Retinal pigment epithelial cell (primary cell): ENCODE measurements around the gene VIT.
A peak's percentile ranks its signal among the peaks of the same experiment; 100 is the strongest.
"Not testable (repeated sequence)": the region's sequence is repeated elsewhere in the genome, so short reads cannot be mapped to it uniquely, and the experiment has no call there.

ENCODE experiments used
- DNase-seq: peaks from one replicate; pipeline ENCODE4 v3.0.0-alpha.2; 2010; ENCODE audit warnings: low read depth
- H3K4me3 ChIP-seq: 2 replicates; pipeline ENCODE4 v1.5.1; 2011; ENCODE audit warnings: mild to moderate bottlenecking, low read length, control low read depth, moderate library complexity
- CTCF ChIP-seq: conservative IDR thresholded peaks from 2 replicates; pipeline ENCODE4 v1.5.1; 2011; ENCODE audit warnings: low read depth, low read length, control low read depth, inconsistent platforms

Gene VIT

GRCh38 chr2:36812196-36812595 lies 115.7 kb downstream of the VIT start:
- H3K4me3 ChIP-seq, result no peak overlapping the region
- peak; percentile 43 for TF ChIP-seq CTCF
- DNase-seq, result no peak

GRCh38 chr2:36818542-36818941 lies 122.0 kb downstream of the VIT start:
- DNase-seq, result no peak
- no peak for TF ChIP-seq CTCF
- no peak overlapping the region for H3K4me3 ChIP-seq

- TF ChIP-seq CTCF, result no peak
- H3K4me3 ChIP-seq, result no peak overlapping the region
- DNase-seq, result no peak
Observed at GRCh38 chr2:36819095-36819711, 122.7 kb downstream of the VIT start.

DNA sequence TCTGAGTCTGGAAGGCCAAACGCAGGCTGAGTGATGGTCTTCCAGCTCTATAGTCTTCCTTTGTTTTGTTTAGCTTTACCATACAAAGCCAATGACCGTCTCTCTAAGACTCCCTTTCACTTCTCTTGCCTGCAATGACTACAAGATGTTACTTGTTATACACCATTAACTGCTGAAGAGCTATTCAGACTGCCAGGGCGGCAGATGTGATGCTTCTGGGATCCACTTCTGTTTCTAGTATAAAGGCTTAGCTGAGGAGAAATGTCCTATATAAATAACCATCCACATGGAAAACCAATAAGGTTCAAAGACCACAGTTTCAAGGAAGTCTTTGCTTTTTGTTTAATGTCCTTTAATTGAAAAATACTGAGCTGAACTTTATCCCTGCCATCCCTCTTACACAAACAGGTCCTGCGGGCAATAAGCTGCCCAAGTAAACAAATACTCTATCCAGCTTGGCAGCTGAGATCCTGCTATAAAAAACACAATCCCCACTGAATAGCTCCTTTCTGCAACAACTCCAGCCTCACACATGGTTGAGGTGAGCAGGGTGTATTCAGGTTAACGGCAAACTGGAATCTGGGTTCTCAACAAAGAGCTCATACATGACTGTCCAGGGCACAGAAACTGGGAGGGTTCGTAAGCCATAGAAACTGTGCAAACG lies 124.6 kb downstream of the VIT start:
- no peak overlapping the region for H3K4me3 ChIP-seq
- no peak for TF ChIP-seq CTCF
- no peak for DNase-seq

DNA sequence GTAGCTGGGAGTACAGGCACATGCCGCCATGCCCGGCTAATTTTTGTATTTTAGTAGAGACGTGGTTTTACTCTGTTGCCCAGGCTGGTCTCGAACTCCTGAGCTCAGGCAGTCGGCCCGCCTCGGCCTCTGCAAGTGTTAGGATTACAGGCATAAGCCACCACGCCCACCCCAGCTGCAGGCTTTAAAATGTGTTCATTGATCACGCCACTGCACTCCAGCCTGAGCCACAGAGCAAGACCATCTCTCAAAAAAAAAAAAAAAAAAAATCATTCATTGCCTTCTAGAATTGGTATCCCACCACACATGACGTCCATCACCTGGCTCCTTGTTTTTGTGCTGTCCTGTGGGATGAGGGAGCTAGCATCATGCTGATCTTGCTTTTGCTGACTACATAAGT lies 127.4 kb downstream of the VIT start:
- no peak for TF ChIP-seq CTCF
- no peak for DNase-seq
- H3K4me3 ChIP-seq, result no peak overlapping the region

DNA sequence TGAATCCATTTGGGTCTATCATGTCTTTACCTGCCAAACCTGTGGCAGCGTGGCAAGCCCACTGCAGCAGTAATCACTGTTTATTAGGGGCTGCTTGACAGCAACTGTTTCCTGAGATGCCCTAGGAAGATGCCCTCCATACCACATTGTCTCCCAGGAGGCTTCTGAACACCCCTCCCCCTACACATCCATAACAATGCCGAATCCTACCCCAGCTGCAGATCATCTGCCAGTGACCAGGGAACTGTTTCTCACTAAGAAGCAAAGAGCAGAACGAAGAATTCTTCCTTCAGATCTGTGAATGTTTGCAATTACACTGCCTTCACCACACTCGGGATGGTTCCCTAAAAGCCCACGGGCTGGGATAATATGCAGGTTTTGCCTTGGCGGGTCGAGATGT lies 127.8 kb downstream of the VIT start:
- H3K4me3 ChIP-seq, result no peak overlapping the region
- DNase-seq, result no peak
- no peak for TF ChIP-seq CTCF

DNA sequence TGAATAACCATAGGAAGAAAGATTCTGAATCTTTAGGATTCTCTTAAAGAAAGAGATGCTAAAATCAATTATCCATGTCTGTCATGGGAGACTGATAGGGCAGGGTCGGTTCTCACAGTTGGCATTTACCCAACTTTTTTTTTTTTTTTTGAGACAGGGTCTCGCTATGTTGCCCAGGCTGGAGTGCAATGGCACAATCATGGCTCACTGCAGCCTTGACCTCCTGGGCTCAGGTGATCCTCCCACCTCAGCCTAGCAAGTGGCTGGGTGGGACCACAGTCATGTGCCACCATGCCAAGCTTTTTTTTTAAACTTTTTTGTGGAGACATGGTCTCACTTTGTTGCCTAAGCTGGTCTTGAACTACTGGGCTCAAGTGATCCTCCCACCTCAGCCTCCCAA lies 128.2 kb downstream of the VIT start:
- DNase-seq, H3K4me3 ChIP-seq: not testable (repeated sequence)
